HL-60/S4 (cell line): ENCODE measurements around the gene LARP1B.
"Not testable (repeated sequence)": the region's sequence is repeated elsewhere in the genome, so short reads cannot be mapped to it uniquely, and the experiment has no call there.

ENCODE experiments used
- in situ Hi-C: fragments of 300-500 bp; cut with MboI; formaldehyde crosslinking; loops from 2 replicates; pipeline ENCODE4 v1.14.3; 2022; ENCODE audit warnings: low sequenced_read_pairs

The LARP1B gene

GRCh38 chr4:128130621-128131020, 69.5 kb downstream of the LARP1B start:
- in situ Hi-C loops = no loop called here

DNA sequence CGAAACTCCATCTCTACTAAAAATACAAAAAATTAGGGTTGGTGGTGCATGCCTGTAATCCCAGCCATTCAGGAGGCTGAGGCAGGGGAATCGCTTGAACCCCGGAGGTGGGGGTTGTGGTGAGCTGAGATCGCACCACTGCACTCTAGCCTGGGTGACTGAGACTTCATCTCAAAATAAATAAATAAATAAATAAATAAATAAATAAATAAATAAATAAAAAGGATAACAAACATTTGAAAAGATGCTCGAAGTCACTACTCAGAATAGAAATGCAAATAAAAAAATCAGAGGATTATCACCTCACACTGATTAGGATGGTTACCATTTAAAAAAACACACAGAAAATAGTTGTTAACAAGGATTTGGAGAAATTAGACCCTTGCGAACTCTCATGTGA, 73.8 kb downstream of the LARP1B start:
- in situ Hi-C loops = no loop called here

DNA sequence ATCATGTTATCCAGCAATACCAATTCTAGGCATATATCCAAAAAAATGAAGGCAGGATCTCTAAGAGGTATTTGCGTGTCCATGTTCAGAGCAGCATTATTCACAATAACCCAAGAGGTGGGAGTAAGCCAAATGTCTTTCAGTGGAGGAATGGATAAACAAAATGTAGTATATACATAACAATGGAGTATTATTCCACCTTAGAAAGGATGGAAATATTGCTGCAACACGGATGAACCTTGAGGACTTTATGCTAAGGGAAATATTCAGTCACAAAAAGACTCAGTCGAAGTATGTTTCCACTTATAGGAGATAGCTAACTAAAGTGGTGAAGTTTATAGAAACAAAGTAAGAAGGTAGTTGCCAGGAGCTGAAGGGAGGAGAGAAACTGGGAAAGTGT, 74.3 kb downstream of the LARP1B start:
- in situ Hi-C loops = no loop called here

GRCh38 chr4:128141866-128142265, 80.8 kb downstream of the LARP1B start:
- in situ Hi-C loops = no loop called here

DNA sequence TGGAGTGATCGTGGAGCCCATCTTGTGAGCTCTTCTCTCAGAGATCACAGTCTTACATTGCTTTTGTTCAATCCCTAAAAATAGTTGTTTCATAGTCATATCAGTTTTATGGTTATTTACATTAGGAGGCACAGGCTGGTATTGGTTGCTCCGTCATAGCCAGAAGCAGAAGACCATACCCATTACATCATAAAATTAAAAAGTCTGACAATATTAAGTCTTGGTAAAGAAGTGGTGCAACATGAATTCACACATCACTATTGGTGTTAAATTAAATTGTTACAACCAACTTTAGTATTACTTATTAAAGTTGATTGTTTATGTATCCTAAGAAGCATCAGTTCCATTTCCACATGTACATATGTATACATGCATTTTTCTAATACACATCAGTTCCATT, 84.6 kb downstream of the LARP1B start:
- in situ Hi-C loops = no loop called here

DNA sequence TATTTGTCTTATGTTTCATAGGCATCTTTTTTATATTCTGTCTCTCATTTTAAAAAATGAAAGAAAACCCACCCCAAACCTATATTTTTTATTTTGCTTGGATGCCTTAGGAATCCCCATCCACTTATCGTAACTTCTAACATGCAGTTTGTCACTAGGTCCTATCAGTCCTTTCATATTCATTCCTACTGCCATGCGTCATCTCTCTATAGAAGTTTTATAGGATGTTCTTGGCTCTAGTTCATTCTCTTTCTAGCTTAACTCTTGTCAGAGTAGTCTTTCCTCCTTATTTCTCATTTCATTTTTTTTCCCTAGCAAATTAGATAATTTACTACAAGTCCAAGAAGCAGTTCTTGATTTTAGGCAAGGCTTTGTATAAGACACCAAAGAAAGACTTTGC, 92.7 kb downstream of the LARP1B start:
- in situ Hi-C loops = no loop called here

- in situ Hi-C loops = no loop called here
Observed at GRCh38 chr4:128155231-128155855, 94.2 kb downstream of the LARP1B start.

DNA sequence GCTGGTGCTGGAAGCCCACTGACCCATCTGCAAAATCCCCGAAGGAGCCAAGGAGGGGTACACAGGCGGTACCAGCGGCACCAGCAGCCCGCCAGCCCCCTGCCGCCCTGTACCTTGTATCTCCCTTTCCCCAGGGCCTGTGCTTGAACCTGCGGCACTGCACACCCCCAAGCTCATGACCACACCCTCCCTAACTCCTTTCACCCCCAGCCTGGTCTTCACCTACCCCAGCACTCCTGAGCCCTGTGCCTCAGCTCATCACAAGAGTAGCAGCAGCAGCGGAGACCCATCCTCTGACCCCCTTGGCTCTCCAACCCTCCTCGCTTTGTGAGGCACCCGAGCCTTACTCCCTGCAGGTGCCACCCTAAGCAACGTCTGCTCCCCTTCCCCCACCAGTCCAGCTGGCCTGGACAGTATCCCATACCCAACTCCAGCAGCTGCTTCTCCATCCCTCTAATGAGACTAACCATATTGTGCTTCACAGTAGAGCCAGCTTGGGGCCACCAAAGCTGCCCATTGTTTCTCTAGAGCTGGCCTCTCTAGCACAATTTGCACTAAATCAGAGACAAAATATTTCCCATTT, 94.9 kb downstream of the LARP1B start:
- in situ Hi-C loops = no loop called here

DNA sequence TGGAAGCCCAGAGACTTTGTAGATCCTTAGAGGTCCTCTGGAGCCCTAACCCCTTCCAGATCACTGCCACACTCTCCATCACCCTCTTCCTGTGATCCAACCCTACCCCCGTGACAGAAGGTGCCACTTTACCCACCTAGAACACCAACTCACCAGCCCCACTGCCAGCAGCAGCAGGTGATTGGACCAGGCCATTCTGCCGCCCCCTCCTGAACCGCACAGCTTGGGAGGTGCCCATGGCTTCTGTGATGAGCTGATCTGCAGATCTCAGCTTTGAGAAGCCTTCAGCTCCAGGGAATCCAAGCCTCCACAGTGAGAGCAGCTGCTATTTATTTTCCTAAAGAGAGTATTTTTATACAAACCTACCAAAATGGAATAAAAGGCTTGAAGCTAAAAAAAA, 95.4 kb downstream of the LARP1B start:
- in situ Hi-C loops = not testable (repeated sequence)

DNA sequence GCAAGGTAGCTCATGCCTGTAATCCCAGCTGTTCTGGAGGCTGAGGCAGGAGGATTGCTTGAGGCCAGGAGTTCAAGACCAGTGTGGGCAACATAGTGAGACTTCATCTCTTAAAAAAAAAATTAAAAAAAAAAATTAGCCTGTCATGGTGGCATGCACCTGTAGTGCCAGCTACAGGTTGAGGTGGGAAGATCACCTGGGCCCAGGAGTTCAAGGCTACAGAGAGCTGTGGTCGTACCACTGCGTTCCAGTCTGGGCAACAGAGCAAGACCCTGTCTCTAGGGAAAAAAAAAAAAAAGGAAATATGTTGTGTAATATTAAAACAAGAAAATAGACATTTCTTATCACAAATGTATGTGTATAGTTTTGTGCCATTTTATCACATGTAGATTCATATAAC, 97.8 kb downstream of the LARP1B start:
- in situ Hi-C loops = no loop called here

GRCh38 chr4:128159967-128160366, 98.9 kb downstream of the LARP1B start:
- in situ Hi-C loops = no loop called here

- in situ Hi-C loops = no loop called here
Observed at GRCh38 chr4:128161138-128161537, 100.0 kb downstream of the LARP1B start.

DNA sequence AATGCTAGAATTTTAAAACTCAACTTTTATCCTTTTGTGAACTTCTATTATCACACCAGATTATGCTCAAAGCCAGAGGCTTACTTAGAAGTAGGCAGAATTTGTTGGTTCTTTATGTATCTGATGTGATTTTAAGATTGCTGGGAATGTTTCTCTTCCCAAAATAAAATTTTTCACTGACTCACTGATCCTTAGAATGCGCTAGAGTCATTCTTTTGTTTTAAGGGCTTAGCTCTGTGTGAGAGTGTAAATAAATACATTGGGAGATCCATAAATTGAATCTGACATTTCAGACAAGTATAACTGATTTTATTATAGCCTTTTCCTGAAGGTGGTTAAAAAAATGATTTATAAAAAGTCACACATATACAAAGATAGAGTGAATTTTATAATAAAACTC, 101.3 kb downstream of the LARP1B start:
- in situ Hi-C loops = no loop called here

DNA sequence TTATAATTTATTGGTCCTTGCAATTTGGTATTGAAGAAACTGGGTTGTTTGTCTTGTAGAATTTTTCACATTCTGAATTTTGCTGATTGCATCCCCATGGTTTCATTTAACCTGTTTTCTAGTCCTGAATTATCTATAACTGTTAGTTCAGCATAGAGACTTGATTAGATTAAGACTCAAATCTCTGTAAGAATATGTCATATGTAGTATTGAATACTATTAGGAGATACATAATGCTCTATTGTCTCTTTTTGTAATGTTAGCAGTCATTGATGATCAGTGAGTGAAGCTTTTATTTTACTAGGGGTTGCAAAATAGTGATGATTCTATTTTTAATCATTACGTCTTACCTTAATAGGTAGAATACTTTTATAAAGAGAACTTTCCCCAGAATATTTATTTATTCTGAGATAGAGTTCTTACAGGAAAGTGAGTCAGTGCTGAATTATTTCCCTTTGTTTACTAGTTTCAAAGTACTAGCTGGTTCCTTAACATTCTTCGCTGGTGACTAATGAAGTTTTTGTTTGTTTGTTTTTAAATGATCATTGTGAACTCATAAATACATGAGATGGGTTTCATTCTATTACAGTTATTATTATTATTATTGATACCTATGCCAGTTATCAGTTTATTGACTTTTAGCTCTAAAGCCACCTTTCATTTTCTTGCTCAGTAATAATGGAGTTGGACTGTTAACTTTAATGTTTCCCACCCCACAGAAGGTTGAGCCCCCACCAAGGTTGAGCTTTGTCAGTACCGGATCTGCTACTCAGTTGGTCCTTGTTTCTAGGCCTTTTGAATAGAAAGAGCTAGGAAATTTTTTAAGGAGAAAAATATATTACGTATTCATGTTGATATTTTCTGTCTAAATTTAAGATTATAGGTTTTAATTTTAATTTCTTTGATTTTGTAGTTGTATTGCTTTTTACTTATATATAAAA, 102.3 kb downstream of the LARP1B start:
- in situ Hi-C loops = no loop called here

DNA sequence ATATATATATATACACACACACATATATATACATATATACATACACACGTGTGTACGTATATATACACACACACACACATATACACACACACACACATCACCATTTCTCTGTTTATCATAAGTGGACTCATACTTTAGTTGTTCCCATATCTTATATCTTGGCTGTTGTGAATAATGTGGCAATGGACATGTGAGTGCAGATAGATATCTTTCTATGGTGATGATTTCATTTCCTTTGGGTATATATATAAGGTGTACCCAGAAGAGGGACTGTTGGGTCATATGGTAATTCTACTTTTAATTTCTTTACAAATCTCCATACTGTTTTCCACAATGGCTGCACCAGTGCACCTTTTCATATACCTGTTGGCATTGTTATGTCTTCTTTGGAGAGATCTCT, 105.9 kb downstream of the LARP1B start:
- in situ Hi-C loops = no loop called here

GRCh38 chr4:128168701-128169100, 107.6 kb downstream of the LARP1B start:
- in situ Hi-C loops = no loop called here

DNA sequence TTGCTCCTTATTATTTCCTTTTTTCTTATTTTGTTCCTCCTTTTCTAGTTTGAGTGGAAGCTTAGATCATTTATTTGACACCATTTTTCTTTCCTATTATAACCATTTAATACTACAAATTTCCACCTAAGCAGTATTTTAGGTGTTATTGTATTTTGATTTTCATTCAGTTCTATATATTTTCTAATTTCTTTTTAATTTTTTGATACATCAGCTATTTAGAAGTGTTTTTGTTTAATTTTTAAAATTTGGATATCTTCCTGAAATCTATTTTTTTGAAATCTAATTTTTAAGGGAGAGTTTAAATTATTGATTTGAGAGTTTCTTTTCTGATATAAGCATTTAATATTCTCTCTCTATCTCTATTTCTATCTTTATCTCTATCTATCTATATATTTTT, 108.1 kb downstream of the LARP1B start:
- in situ Hi-C loops = no loop called here

DNA sequence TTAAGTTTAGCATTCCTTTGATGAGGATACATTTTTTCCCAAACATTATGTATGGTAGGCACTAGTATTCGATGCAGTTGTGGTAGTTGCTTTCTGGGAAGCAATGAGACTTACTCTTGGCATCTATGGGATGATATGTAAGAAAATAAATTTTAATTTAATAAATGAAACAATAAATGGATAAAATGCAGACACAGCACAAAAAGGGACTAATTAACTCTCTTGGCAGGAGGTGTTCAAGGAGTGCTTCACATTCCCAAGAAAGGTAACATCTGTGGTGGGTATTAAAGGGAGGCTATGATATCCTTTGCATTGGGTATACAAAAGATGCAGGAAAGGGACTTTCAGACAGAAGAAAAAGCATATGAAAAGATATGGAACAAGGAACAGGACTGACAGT, 115.5 kb downstream of the LARP1B start:
- in situ Hi-C loops = no loop called here

- in situ Hi-C loops = no loop called here
Observed at GRCh38 chr4:128177498-128177897, 116.4 kb downstream of the LARP1B start.

GRCh38 chr4:128186623-128187022, 125.5 kb downstream of the LARP1B start:
- in situ Hi-C loops = no loop called here

GRCh38 chr4:128191115-128191781, 130.1 kb downstream of the LARP1B start:
- in situ Hi-C loops = no loop called here
